GM18519 (cell line): ENCODE data around the gene COPS6.
A peak's percentile ranks its signal among the peaks of the same experiment; 100 is the strongest.

ENCODE experiments used
- ATAC-seq: cut with Tn5 transposase; IDR thresholded peaks from one replicate; pipeline ENCODE4 v1.9.1; 2021; ENCODE audit warnings: mild to moderate bottlenecking, moderate library complexity; ENCODE audit not compliant: unreplicated experiment, low FRiP score

COPS6 gene

DNA sequence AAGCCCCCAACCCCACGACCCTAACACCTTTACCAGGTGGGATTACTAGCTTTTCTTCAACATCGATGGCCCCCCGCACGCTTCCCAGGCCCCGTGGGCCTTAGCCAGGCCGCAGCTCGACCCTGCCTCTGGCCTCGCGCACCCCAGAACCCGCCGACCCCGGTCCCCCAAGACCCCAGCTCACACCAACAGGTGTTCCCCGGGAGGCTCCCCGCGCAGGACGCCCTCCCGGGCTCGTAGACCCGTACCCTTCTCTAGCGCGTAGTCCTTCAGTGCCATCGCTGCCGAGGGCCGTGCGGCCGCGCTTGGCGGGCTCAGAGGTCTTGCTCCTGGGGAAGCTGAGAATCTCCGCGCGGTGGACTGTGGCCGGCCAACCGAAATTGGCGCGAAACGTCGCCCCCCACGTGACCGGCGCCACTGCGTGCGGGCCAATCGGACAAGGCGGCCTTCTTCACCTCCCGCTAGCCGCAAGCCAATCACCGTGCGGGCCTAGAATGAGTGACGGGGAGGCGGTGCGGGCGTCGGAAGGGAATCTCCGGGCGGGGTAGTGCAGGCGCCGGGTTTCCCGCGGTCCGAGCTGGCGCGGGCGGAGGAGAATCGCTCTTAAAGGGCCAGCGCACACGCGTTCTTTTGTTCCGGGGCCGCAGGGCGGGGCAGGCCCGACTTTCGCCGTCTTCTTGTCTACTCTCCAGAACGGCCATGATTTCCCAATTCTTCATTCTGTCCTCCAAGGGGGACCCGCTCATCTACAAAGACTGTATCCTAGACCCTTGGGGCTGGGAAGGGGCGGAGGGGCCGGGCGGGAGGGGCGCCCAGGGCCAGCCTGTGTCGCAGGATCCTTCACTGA, 12.5 kb downstream of the COPS6 start, which contains the start of the genes AP4M1 and MCM7:
AP4M1 (plus strand) TSS at position 628 of the 847 bp plus-strand sequence; CDS start at position 700, 72 bp downstream.
MCM7 (minus strand) TSS at position 382 of the 847 bp plus-strand sequence; CDS start at position 279, 103 bp downstream.
- ATAC-seq, result peak; percentile 56

- no peak for ATAC-seq
Observed at GRCh38 chr7:100102950-100103840, 14.4 kb downstream of the COPS6 start.

DNA sequence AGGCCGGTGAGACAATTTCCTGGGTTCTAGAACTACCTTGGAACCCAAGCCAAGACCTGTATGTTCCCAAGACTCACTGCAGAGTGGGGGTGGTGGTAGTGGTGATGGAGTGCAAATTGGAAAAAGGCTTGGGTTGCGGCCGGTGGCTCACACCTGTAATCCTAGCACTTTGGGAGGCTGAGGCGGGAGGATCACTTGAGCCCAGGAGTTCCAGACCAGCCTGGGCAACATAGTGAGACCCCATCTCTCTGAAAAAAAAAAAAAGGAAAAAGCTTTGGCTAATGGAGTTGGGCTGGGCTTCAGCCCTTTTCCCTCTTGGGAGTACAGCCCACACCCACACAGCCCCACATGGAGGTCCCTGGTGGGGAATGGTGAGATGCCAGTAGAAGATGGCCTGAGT, 16.8 kb downstream of the COPS6 start:
- no peak for ATAC-seq

DNA sequence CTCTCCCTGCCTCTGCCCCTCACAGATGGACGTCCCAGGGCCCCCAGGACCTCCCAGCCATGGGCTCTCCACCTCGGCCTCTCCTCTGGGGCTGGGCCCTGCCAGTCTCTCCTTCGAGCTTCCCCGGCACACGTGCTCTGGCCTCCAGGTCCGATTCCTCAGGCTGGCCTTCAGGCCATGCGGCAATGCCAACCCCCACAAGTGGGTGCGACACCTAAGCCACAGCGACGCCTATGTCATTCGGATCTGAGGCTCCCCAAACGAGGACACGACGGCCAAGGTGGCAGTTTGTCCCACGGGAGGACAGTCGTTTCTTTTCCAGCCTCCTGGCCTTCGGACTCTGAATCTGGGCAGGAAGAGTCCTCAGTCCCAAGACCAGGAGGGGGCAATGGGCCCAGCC, 17.9 kb downstream of the COPS6 start:
- no peak for ATAC-seq

GRCh38 chr7:100107125-100107737, 18.5 kb downstream of the COPS6 start:
- ATAC-seq, result no peak

GRCh38 chr7:100107890-100108289, 19.1 kb downstream of the COPS6 start:
- no peak for ATAC-seq

DNA sequence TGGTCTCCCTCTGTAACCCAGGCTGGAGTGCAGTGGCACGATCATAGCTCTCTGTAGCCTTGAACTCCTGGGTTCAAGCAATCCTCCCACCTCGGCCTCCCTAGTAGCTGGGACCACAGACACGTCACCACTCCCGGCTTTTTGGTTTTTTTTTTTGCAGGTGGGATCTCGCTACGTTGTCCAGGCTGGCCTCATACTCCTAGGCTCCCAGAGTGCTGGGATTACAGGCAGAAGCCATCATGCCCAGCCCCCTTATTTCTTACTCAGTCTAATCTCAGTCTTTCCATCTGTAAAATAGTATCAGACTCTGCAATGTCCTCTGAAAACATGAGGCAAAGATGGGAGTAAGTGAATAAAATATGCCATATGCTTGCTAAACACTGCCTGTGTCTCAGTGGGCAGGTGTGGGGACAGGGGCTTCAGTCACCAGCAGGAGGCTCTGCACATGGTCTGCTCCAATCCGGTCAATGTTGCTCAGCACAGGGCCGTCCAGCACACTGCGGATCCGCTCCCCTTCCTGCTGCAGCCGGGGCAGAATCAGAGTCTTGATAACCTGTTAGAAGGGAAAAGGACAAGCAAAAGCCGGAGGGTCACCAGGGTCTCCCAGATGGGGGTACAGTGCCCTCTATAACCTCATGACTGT, 20.9 kb downstream of the COPS6 start:
- ATAC-seq, result no peak

- ATAC-seq, result no peak
Observed at GRCh38 chr7:100111156-100111555, 22.4 kb downstream of the COPS6 start.

DNA sequence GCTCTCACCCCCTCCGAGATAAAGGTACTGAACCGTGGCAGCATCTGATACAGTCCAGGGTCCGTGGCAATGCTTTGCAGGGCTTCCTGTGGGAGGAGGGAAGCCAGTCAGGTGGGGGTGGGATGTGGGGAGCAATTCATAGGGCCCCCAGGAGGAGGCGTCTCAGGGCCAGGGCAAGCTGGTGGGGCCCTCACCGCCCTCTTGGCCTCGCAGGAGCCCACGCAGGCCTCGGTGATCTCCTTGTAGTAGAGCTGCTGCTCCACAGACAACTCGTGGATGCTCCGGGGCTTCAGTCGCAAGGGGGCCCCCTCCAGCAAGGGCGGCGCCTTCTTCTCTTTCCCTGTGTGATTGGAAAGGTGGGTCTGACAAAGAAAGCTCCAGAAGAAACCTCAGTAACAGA, 23.1 kb downstream of the COPS6 start:
- no peak for ATAC-seq

- ATAC-seq, result no peak
Observed at GRCh38 chr7:100115026-100115425, 26.3 kb downstream of the COPS6 start.

- ATAC-seq, result no peak
Observed at GRCh38 chr7:100118388-100119071, 29.8 kb downstream of the COPS6 start.

- peak; percentile 64 for ATAC-seq
Observed at GRCh38 chr7:100119072-100119969, 30.6 kb downstream of the COPS6 start, which contains the start of the genes CNPY4 and TAF6. TSS of gene CNPY4 (plus strand) at chr7:100119634. CDS start at chr7:100119745, 111 bp downstream. TSS of gene TAF6 (minus strand) at chr7:100119358. CDS start at chr7:100114209, 5,149 bp downstream.

- ATAC-seq, result peak; percentile 9
Observed at GRCh38 chr7:100119970-100120732, 31.4 kb downstream of the COPS6 start.

DNA sequence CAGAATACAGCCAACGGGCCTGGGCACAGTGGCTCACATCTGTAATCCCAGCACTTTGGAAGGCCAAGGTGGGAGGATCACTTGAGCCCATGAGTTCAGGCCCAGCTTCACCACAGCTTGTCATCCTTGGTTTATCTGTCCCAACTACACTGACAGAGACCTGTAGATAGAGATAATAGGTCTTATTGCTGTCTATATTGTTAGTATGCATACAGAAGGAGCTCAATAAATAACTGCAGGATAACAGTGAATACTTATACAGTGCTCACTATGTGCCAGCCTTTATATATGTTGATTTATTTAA, 31.9 kb downstream of the COPS6 start:
- ATAC-seq, result no peak

DNA sequence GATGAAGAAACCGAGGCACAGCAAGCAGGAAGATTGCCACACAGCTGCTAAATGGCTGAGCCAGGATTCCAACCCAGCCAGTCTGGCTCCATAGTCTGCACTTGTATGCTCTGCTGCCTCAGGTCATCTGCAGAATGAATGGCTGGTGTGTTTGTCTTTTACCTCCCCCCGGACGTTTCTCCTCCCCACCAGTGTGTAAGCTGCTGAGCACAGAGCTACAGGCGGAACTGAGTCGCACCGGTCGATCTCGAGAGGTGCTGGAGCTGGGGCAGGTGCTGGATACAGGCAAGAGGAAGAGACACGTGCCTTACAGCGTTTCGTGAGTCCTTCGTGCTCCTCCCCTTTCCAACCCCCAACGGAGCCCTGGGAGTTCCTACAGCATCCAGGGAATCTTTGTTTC, 33.3 kb downstream of the COPS6 start:
- ATAC-seq, result no peak

GRCh38 chr7:100122568-100122967, 33.8 kb downstream of the COPS6 start:
- ATAC-seq, result no peak

DNA sequence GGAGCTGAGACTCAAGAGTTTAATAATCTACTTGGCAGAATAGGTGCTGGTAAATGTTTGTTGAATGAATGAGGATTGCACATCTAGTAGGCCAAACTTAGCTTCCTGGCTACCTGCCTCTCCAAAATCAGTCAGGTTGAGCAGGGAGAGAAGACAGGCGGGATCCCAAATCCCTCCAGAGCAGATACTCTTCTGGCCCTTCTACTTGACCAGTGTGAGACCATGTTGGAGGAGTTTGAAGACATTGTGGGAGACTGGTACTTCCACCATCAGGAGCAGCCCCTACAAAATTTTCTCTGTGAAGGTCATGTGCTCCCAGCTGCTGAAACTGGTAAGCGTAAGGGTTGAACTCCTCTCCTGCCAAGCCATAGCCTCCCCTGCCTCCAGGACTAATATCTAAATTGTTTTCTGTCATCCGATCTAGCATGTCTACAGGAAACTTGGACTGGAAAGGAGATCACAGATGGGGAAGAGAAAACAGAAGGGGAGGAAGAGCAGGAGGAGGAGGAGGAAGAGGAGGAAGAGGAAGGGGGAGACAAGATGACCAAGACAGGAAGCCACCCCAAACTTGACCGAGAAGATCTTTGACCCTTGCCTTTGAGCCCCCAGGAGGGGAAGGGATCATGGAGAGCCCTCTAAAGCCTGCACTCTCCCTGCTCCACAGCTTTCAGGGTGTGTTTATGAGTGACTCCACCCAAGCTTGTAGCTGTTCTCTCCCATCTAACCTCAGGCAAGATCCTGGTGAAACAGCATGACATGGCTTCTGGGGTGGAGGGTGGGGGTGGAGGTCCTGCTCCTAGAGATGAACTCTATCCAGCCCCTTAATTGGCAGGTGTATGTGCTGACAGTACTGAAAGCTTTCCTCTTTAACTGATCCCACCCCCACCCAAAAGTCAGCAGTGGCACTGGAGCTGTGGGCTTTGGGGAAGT, 35.8 kb downstream of the COPS6 start:
- ATAC-seq, result no peak
